Trophoblast cell (in vitro differentiated cells and primary cell): ENCODE data around the gene CDK10.

Experiments used
- DNase-seq, 2 donors: peaks; one replicate each; pipeline ENCODE4 v3.0.0-alpha.2; 2016
- H2AFZ ChIP-seq: 2 replicates; pipeline ENCODE4 v1.6.1; 2013; ENCODE audit warnings: low read length, moderate library complexity, mild to moderate bottlenecking; ENCODE audit not compliant: insufficient read depth, poor library complexity
- H2AK5ac ChIP-seq: 2 replicates; pipeline ENCODE4 v1.6.1; 2013; ENCODE audit warnings: mild to moderate bottlenecking, low read length
- H2BK120ac ChIP-seq: 2 replicates; pipeline ENCODE4 v1.6.1; 2013; ENCODE audit warnings: low read length, mild to moderate bottlenecking, moderate library complexity; ENCODE audit not compliant: insufficient read depth, poor library complexity
- H2BK12ac ChIP-seq: 2 replicates; pipeline ENCODE4 v1.6.1; 2013; ENCODE audit warnings: mild to moderate bottlenecking, low read length, moderate library complexity
- H2BK5ac ChIP-seq: 2 replicates; pipeline ENCODE4 v1.6.1; 2013; ENCODE audit warnings: low read length, low read depth, moderate library complexity, mild to moderate bottlenecking; ENCODE audit not compliant: poor library complexity
- H3K14ac ChIP-seq: 2 replicates; pipeline ENCODE4 v1.6.1; 2013; ENCODE audit warnings: mild to moderate bottlenecking, low read length
- H3K18ac ChIP-seq: 2 replicates; pipeline ENCODE4 v1.6.1; 2013; ENCODE audit warnings: mild to moderate bottlenecking, low read length
- H3K23ac ChIP-seq: 2 replicates; pipeline ENCODE4 v1.6.1; 2013; ENCODE audit warnings: low read length
- H3K27ac ChIP-seq: 2 replicates; pipeline ENCODE4 v1.5.1; 2013; ENCODE audit warnings: low read depth, mild to moderate bottlenecking, inconsistent platforms, low read length, moderate library complexity
- H3K27me3 ChIP-seq: 2 replicates; pipeline ENCODE4 v1.6.1; 2013; ENCODE audit warnings: inconsistent platforms, mild to moderate bottlenecking, low read length, moderate library complexity; ENCODE audit not compliant: insufficient read depth
- H3K36me3 ChIP-seq, 2 experiments: 1 replicate in 1 of 2; 2 replicates in 1 of 2; pipeline ENCODE4 v1.6.1; 2013; ENCODE audit warnings: low read length in 2 of 2, mild to moderate bottlenecking in 2 of 2, moderate library complexity in 1 of 2; ENCODE audit not compliant: insufficient read depth in 2 of 2, control insufficient read depth in 1 of 2
- H3K4ac ChIP-seq: 2 replicates; pipeline ENCODE4 v1.6.1; 2013; ENCODE audit warnings: low read depth, mild to moderate bottlenecking, low read length, moderate library complexity
- H3K4me1 ChIP-seq, 2 experiments: 1 replicate in 1 of 2; 2 replicates in 1 of 2; pipeline ENCODE4 v1.6.1; 2013; ENCODE audit warnings: low read length in 2 of 2, mild to moderate bottlenecking in 2 of 2, moderate library complexity in 1 of 2; ENCODE audit not compliant: insufficient read depth in 2 of 2, control insufficient read depth in 1 of 2
- H3K4me2 ChIP-seq: 2 replicates; pipeline ENCODE4 v1.6.1; 2013; ENCODE audit warnings: inconsistent platforms, mild to moderate bottlenecking, low read length, moderate library complexity
- H3K4me3 ChIP-seq: 2 replicates; pipeline ENCODE4 v1.5.1; 2013; ENCODE audit warnings: mild to moderate bottlenecking, low read depth, low read length, inconsistent platforms
- H3K79me1 ChIP-seq: one replicate; pipeline ENCODE4 v1.6.1; 2013; ENCODE audit warnings: low read length
- H3K79me2 ChIP-seq: 2 replicates; pipeline ENCODE4 v1.6.1; 2013; ENCODE audit warnings: low read length, mild to moderate bottlenecking; ENCODE audit not compliant: control insufficient read depth, insufficient read depth, poor library complexity
- H3K9ac ChIP-seq: 2 replicates; pipeline ENCODE4 v1.6.1; 2013; ENCODE audit warnings: mild to moderate bottlenecking, low read length
- H3K9me3 ChIP-seq: 2 replicates; pipeline ENCODE4 v1.6.1; 2013; ENCODE audit warnings: low read depth, mild to moderate bottlenecking, control low read depth, inconsistent platforms, low read length; ENCODE audit not compliant: insufficient read depth
- H4K12ac ChIP-seq: 2 replicates; pipeline ENCODE4 v1.6.1; 2013; ENCODE audit warnings: low read depth, mild to moderate bottlenecking, low read length, moderate library complexity
- H4K8ac ChIP-seq: 2 replicates; pipeline ENCODE4 v1.6.1; 2013; ENCODE audit warnings: low read depth, mild to moderate bottlenecking, low read length, moderate library complexity
- H4K91ac ChIP-seq: one replicate; pipeline ENCODE4 v1.6.1; 2013; ENCODE audit warnings: low read depth, mild to moderate bottlenecking, low read length, moderate library complexity
- whole genome bisulfite sequencing: extraction: QIAGEN DNeasy Blood & Tissue Kit; methylation state at CpG from one replicate; pipeline ENCODE4 v1.1.7; 2013; ENCODE audit warnings: missing lambda C conversion rate; ENCODE audit not compliant: insufficient read length, insufficient coverage; ENCODE audit errors: extremely low coverage; 5-methylcytosine and 5-hydroxymethylcytosine counted together

The CDK10 gene

DNA sequence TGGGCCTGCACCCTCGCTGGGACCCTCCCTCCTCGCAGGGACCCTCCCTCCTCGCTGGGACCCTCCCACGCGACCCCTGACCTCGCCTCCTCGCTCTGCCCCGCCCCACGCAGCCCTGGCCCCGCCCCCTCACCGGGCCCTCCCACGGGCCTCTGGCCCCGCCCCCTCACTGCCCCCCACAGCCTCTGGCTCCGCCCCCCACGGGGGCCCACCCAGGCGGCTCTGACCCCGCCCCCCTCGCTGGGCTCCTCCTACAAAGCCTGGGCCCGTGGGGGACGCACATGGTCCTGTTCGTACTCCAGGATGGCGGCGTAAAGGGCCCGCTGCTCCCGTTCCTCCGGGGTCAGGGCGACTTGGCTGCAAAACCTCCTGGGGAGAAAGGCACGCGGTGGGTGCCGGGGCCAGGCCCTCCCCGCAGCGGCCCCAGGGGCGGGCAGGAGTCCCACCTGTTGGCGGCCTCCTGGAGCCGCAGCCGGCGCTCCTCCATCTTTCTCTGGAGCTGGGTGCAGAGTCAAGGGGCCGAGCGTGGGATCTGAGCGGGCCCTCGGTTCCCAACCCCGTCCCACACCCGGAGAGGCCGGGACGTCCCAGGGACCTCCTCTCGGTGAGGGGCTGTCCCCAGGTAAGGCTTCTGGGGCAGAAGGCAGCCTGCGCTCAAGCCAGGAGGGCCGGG, 25.2 kb downstream of the CDK10 start:
- no peak overlapping the region for H3K23ac ChIP-seq
- peak overlapping the region; percentile 61 for H2AFZ ChIP-seq
- peak overlapping the region; percentile 91 for H3K4me2 ChIP-seq
- peak overlapping the region; percentile 61 for H3K18ac ChIP-seq
- peaks cover 4 to 9% of the 10 kb centered on the region in 2 experiments for H3K4me1 ChIP-seq
- peaks cover 6% of the 10 kb centered on the region for H3K79me1 ChIP-seq
- peak overlapping the region; percentile 39 for H3K9ac ChIP-seq
- no peak overlapping the region for H2BK5ac ChIP-seq
- H3K4ac ChIP-seq: no peak overlapping the region
- H2BK12ac ChIP-seq: no peak overlapping the region
- H3K79me2 ChIP-seq: peaks cover 2% of the 10 kb centered on the region
- H3K27me3 ChIP-seq: no peaks in the 10 kb centered on the region
- WGBS: no CpG with 5 or more reads among the region's 48 CpGs
- no peak overlapping the region for H2BK120ac ChIP-seq
- H4K12ac ChIP-seq: peak overlapping the region; percentile 80
- no peak overlapping the region for H2AK5ac ChIP-seq
- H3K9me3 ChIP-seq: no peaks in the 10 kb centered on the region
- H3K14ac ChIP-seq: peak overlapping the region; percentile 39
- H3K4me3 ChIP-seq: peak overlapping the region; percentile 62
- H4K8ac ChIP-seq: peak overlapping the region; percentile 61
- H3K36me3 ChIP-seq: no peaks in the 10 kb centered on the region
- no peak overlapping the region for H4K91ac ChIP-seq
- no peak overlapping the region for H3K27ac ChIP-seq
- no peak for DNase-seq

DNA sequence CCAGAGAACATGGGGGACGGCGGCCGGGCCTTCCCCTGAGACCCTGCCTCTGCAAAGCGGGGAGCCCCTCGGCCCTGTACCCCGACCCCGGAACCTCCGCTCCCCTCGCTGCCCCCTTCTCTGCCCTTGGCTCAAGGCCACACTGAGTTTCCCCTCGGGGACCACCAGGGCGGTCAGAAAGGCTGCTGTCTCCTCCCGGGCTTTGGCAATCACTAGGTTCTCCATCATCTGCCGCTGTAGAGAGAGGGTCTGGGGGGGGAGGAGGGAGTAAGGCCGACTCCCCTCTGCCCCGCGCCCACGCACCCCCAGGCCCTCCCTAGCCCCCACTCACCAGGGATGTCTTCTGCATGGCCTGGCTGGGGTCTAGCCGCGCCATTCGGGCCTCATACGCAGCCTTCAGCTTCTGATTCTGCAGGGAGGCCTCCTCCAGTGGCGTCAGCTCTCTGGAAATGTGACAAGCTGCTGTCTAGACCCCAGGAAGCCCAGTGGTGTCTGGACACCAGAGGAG, 25.8 kb downstream of the CDK10 start:
- no peak overlapping the region for H2BK5ac ChIP-seq
- no peak overlapping the region for H2BK120ac ChIP-seq
- peak overlapping the region; percentile 39 for H3K9ac ChIP-seq
- H3K14ac ChIP-seq: peak overlapping the region; percentile 39
- no peak overlapping the region for H2AK5ac ChIP-seq
- H3K36me3 ChIP-seq: peaks cover 0 to 3% of the 10 kb centered on the region in 2 experiments
- no peak overlapping the region for H3K23ac ChIP-seq
- H2BK12ac ChIP-seq: no peak overlapping the region
- H3K9me3 ChIP-seq: no peaks in the 10 kb centered on the region
- H4K8ac ChIP-seq: peak overlapping the region; percentile 61
- WGBS: no CpG with 5 or more reads among the region's 22 CpGs
- no peak overlapping the region for H3K4ac ChIP-seq
- H4K91ac ChIP-seq: no peak overlapping the region
- peak overlapping the region; percentile 91 for H3K4me2 ChIP-seq
- no peak for DNase-seq
- H3K79me1 ChIP-seq: peaks cover 6% of the 10 kb centered on the region
- peak overlapping the region; percentile 61 for H2AFZ ChIP-seq
- no peaks in the 10 kb centered on the region for H3K27me3 ChIP-seq
- peaks cover 4 to 9% of the 10 kb centered on the region in 2 experiments for H3K4me1 ChIP-seq
- peak overlapping the region; percentile 80 for H4K12ac ChIP-seq
- peak overlapping the region; percentile 62 for H3K4me3 ChIP-seq
- peak overlapping the region; percentile 61 for H3K18ac ChIP-seq
- H3K27ac ChIP-seq: no peak overlapping the region
- peaks cover 2% of the 10 kb centered on the region for H3K79me2 ChIP-seq

DNA sequence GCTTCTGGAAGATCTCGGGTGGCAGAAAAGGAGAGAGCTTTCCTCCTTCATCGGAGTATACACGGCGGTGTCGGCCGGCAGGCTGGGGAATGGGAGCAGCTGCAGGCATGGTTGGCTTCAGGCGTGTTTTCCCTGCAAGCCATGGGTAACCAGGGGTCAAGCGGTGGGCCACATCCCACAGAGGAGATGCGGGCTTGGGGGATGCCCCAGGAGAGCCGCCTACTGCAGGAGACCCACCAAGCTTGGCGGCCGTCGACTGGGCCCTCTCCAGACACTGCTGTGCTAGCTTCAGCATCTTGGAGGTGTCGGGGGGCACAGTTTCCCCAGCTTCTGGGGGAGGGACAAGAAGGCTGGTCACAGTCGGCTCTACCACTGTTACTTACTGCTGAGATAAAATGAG, 30.0 kb downstream of the CDK10 start:
- no peak overlapping the region for H3K18ac ChIP-seq
- H3K14ac ChIP-seq: no peak overlapping the region
- H3K4me3 ChIP-seq: no peak overlapping the region
- no peak overlapping the region for H3K23ac ChIP-seq
- H3K4me1 ChIP-seq: peaks cover 8 to 13% of the 10 kb centered on the region in 2 experiments
- no peak overlapping the region for H4K12ac ChIP-seq
- H3K27me3 ChIP-seq: no peaks in the 10 kb centered on the region
- H2AK5ac ChIP-seq: no peak overlapping the region
- H2BK5ac ChIP-seq: no peak overlapping the region
- H2AFZ ChIP-seq: no peak overlapping the region
- no peak for DNase-seq
- peaks cover 15% of the 10 kb centered on the region for H3K79me1 ChIP-seq
- peaks cover 0 to 3% of the 10 kb centered on the region in 2 experiments for H3K36me3 ChIP-seq
- H2BK120ac ChIP-seq: no peak overlapping the region
- H2BK12ac ChIP-seq: no peak overlapping the region
- H4K91ac ChIP-seq: no peak overlapping the region
- WGBS: no CpG with 5 or more reads among the region's 15 CpGs
- no peaks in the 10 kb centered on the region for H3K9me3 ChIP-seq
- H3K9ac ChIP-seq: no peak overlapping the region
- peaks cover 8% of the 10 kb centered on the region for H3K79me2 ChIP-seq
- H3K27ac ChIP-seq: no peak overlapping the region
- H3K4ac ChIP-seq: no peak overlapping the region
- H4K8ac ChIP-seq: no peak overlapping the region
- H3K4me2 ChIP-seq: no peak overlapping the region

DNA sequence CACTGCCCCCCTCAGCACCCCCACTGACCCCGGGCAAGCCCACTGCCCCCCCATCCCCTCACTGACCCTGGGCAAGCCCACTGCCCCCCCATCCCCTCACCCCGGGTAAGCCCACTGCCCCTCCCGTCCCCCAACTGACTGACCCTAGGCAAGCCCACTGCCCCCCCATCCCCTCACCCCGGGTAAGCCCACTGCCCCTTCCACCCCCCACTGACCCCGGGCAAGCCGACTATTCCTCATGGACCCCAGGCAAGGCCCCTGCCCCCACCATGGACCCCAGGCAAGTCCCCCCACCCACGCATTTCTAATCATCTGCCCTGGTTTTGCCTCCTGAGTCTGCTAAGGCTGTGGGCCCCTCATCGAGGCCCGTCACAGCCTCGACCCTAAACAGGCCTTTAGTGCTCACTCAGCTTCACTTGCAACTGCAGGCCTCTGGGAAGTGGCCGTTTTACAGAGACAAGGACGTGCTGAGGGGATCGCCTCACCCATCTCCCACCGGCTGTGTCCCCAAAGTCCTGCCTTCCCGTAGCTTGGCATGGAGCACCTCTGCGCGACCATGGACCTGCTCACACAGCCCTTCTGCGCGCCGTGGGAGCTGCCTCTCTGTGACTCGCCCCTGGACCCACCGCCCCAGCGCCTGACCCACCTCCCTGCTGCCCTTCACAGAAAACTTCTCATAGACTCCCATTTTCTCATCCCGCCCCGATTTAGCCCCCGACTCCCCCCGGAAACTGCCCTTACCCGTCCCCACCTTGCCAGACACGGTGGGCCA, 30.6 kb downstream of the CDK10 start:
- Histone ChIP-seq H3K9me3 (no peaks in the 10 kb centered on the region), H3K18ac (no peak overlapping the region), H3K4me3 (no peak overlapping the region), H2AK5ac (no peak overlapping the region), H3K27me3 (no peaks in the 10 kb centered on the region), H3K79me2 (peaks cover 10% of the 10 kb centered on the region), H4K8ac (no peak overlapping the region), H3K4me1 (peaks cover 8% of the 10 kb centered on the region in 2 experiments), H3K14ac (no peak overlapping the region), H3K4ac (no peak overlapping the region), H3K79me1 (peaks cover 16% of the 10 kb centered on the region), H3K9ac (no peak overlapping the region), H2BK120ac (no peak overlapping the region), H4K12ac (peak overlapping the region; percentile 37), H3K36me3 (peaks cover 0 to 3% of the 10 kb centered on the region in 2 experiments), H3K4me2 (no peak overlapping the region), H2BK5ac (no peak overlapping the region), H2AFZ (no peak overlapping the region), H3K27ac (no peak overlapping the region), H4K91ac (no peak overlapping the region), H3K23ac (no peak overlapping the region), H2BK12ac (no peak overlapping the region)
- no CpG with 5 or more reads among the region's 29 CpGs for WGBS
- no peak for DNase-seq
